HL-60/S4 treated with retinoic acid at 250 ng/mL for 4 days and 3 days (cell line): ENCODE measurements around the gene MPZL2.

Experiments
- in situ Hi-C: fragments of 300-500 bp; cut with MboI; formaldehyde crosslinking; loops from 2 replicates; pipeline ENCODE4 v1.7.0; 2022; ENCODE audit warnings: low sequenced_read_pairs

MPZL2 gene

GRCh38 chr11:118283756-118284350 lies 19.8 kb upstream of the MPZL2 start:
- in situ Hi-C loops, result loop anchor here (10.0 kb wide), 1 partner anchor 89 kb away; no protein-coding TSS in a partner anchor

GRCh38 chr11:118283037-118283636 lies 19.0 kb upstream of the MPZL2 start:
- in situ Hi-C loops, result loop anchor here (10.0 kb wide), 1 partner anchor 88 kb away; no protein-coding TSS in a partner anchor

- in situ Hi-C loops, result loop anchor here (10.0 kb wide), 1 partner anchor 88 kb away; no protein-coding TSS in a partner anchor
Observed at GRCh38 chr11:118282606-118283005, 18.5 kb upstream of the MPZL2 start.

- in situ Hi-C loops, result loop anchor here (10.0 kb wide), 1 partner anchor 86 kb away; no protein-coding TSS in a partner anchor
Observed at GRCh38 chr11:118281284-118281683, 17.2 kb upstream of the MPZL2 start.

GRCh38 chr11:118277312-118277711 lies 13.2 kb upstream of the MPZL2 start:
- in situ Hi-C loops, result no loop called here

GRCh38 chr11:118276422-118276821 lies 12.3 kb upstream of the MPZL2 start:
- in situ Hi-C loops, result no loop called here

- in situ Hi-C loops, result no loop called here
Observed at GRCh38 chr11:118275176-118275575, 11.1 kb upstream of the MPZL2 start.

GRCh38 chr11:118274186-118274585 lies 10.1 kb upstream of the MPZL2 start:
- in situ Hi-C loops, result no loop called here

- in situ Hi-C loops, result no loop called here
Observed at GRCh38 chr11:118272001-118272400, 7.9 kb upstream of the MPZL2 start.

GRCh38 chr11:118267486-118267885 lies 3.4 kb upstream of the MPZL2 start:
- in situ Hi-C loops, result no loop called here

GRCh38 chr11:118265954-118266353 lies 1.9 kb upstream of the MPZL2 start:
- in situ Hi-C loops, result no loop called here

GRCh38 chr11:118264569-118265465 lies 720 bp upstream of the MPZL2 start:
- in situ Hi-C loops, result no loop called here

- in situ Hi-C loops, result no loop called here
Observed at GRCh38 chr11:118263112-118263511, 985 bp downstream of the MPZL2 start.

- in situ Hi-C loops, result no loop called here
Observed at GRCh38 chr11:118260353-118260752, 3.7 kb downstream of the MPZL2 start.

GRCh38 chr11:118259138-118259537 lies 5.0 kb downstream of the MPZL2 start:
- in situ Hi-C loops, result no loop called here

GRCh38 chr11:118258410-118258809 lies 5.7 kb downstream of the MPZL2 start:
- in situ Hi-C loops, result no loop called here

GRCh38 chr11:118252688-118253087 lies 11.4 kb downstream of the MPZL2 start:
- in situ Hi-C loops, result no loop called here

GRCh38 chr11:118251858-118252652 lies 12.0 kb downstream of the MPZL2 start, which contains the start of gene MPZL3:
TSS of gene MPZL3 (minus strand) at chr11:118252365. CDS start at chr11:118252294, 71 bp downstream.
- in situ Hi-C loops, result no loop called here

GRCh38 chr11:118247041-118247440 lies 17.1 kb downstream of the MPZL2 start:
- in situ Hi-C loops, result no loop called here

- in situ Hi-C loops, result no loop called here
Observed at GRCh38 chr11:118245936-118246562, 18.0 kb downstream of the MPZL2 start.
